K562 (cell line): ENCODE results near the gene LRRC8A. TPM values are rescaled to one million over a fixed set of nuclear protein-coding genes. Genes with fewer than 3 reads are reported as not detected.

ENCODE experiments used
- ARID1B ChIP-seq: fragments of 450-650 bp; IDR thresholded peaks from 2 replicates; pipeline ENCODE4 v1.6.1; 2016; ENCODE audit warnings: antibody characterized with exemption, mild to moderate bottlenecking, inconsistent platforms
- ARNT ChIP-seq, 2 experiments: fragments of 450-650 bp; IDR thresholded peaks; 2 replicates each; pipeline ENCODE4 v1.6.1; 2016; ENCODE audit warnings: mild to moderate bottlenecking in 1 of 2
- BRD4 ChIP-seq: fragments of 200-600 bp; sonication (generic); IDR thresholded peaks from 2 replicates; pipeline ENCODE4 v1.6.1; 2017; ENCODE audit warnings: inconsistent platforms
- C11orf30 ChIP-seq: fragments of 450-650 bp; IDR thresholded peaks from 2 replicates; pipeline ENCODE4 v1.6.1; 2016; ENCODE audit warnings: low read depth, mild to moderate bottlenecking
- COPS2 ChIP-seq: fragments of 450-650 bp; conservative IDR thresholded peaks from 2 replicates; pipeline ENCODE4 v1.6.1; 2016; ENCODE audit warnings: mild to moderate bottlenecking, moderate library complexity
- GTF2B ChIP-seq: IDR thresholded peaks from 2 replicates; pipeline ENCODE4 v1.6.1; 2011; ENCODE audit not compliant: insufficient read length; ENCODE audit errors: extremely low read depth
- HDAC8 ChIP-seq: fragments of 450-650 bp; IDR thresholded peaks from 2 replicates; pipeline ENCODE4 v1.6.1; 2016; ENCODE audit warnings: mild to moderate bottlenecking, missing genetic modification characterization, moderate library complexity, missing compliant biosample characterization
- HMG20A ChIP-seq: fragments of 450-650 bp; formaldehyde crosslinking; conservative IDR thresholded peaks from 2 replicates; pipeline ENCODE4 v1.4.0; 2020; ENCODE audit warnings: mild to moderate bottlenecking, mixed read lengths
- HOXB6 ChIP-seq: fragments of 250-450 bp; sonication (Bioruptor Pico); IDR thresholded peaks from 2 replicates; pipeline ENCODE4 v1.5.1; 2022; ENCODE audit warnings: mild to moderate bottlenecking, borderline replicate concordance
- MAFG ChIP-seq: fragments of 450-650 bp; conservative IDR thresholded peaks from 2 replicates; pipeline ENCODE4 v1.6.1; 2016; ENCODE audit warnings: missing genetic modification characterization, missing compliant biosample characterization
- NELFE ChIP-seq: IDR thresholded peaks from 2 replicates; pipeline ENCODE4 v1.6.1; 2011; ENCODE audit warnings: mild to moderate bottlenecking; ENCODE audit not compliant: insufficient read depth, insufficient read length
- NR2C2 ChIP-seq, 2 experiments: fragments of 200-800 bp in 1 of 2; sonication (Bioruptor generic) in 1 of 2; sonication (generic) in 1 of 2; formaldehyde crosslinking in 1 of 2; IDR thresholded peaks; 2 replicates each; pipeline versions ENCODE4 v1.6.1 to v1.8.0; 2016 to 2022; ENCODE audit warnings: mild to moderate bottlenecking in 1 of 2, missing compliant biosample characterization in 1 of 2, missing genetic modification characterization in 1 of 2, missing genetic modification reagents in 1 of 2
- RBBP5 ChIP-seq: fragments of 200-600 bp; sonication (generic); IDR thresholded peaks from 2 replicates; pipeline ENCODE4 v1.6.1; 2012; ENCODE audit warnings: borderline replicate concordance, mild to moderate bottlenecking, low read length, control low read depth, inconsistent platforms; ENCODE audit not compliant: insufficient read depth, poor library complexity, severe bottlenecking
- RBM39 ChIP-seq: fragments of 200-400 bp; formaldehyde crosslinking; optimal IDR thresholded peaks from 2 replicates; pipeline ENCODE3; 2018; ENCODE audit warnings: low read depth, low read length
- SLC30A9 ChIP-seq: fragments of 250-450 bp; sonication (Bioruptor Pico); IDR thresholded peaks from 2 replicates; pipeline ENCODE4 v1.8.0; 2022; ENCODE audit warnings: mild to moderate bottlenecking, moderate library complexity
- SMARCA5 ChIP-seq: fragments of 450-650 bp; IDR thresholded peaks from 2 replicates; pipeline ENCODE4 v1.6.1; 2016
- TBL1XR1 ChIP-seq, 2 experiments: IDR thresholded peaks; 2 replicates each; pipeline ENCODE4 v1.6.1; 2012; ENCODE audit warnings: improper control_type of control experiment in 2 of 2, low read length in 2 of 2, mild to moderate bottlenecking in 1 of 2
- THRAP3 ChIP-seq: fragments of 450-650 bp; IDR thresholded peaks from 2 replicates; pipeline ENCODE4 v1.6.1; 2016; ENCODE audit warnings: mild to moderate bottlenecking, inconsistent platforms, borderline replicate concordance
- ZNF3 ChIP-seq: fragments of 250-450 bp; sonication (Bioruptor Pico); IDR thresholded peaks from 2 replicates; pipeline ENCODE4 v1.5.0; 2021; ENCODE audit warnings: mild to moderate bottlenecking, moderate library complexity
- ZNF507 ChIP-seq: conservative IDR thresholded peaks from 2 replicates; pipeline ENCODE4 v1.6.1; 2017; ENCODE audit warnings: missing genetic modification characterization, missing compliant biosample characterization
- ZNF589 ChIP-seq: fragments of 200-800 bp; sonication (Bioruptor generic); IDR thresholded peaks from 2 replicates; pipeline ENCODE4 v1.6.1; 2016; ENCODE audit warnings: low read depth, missing genetic modification characterization, missing compliant biosample characterization
- polyA plus RNA-seq, 8 experiments: library from polyadenylated mRNA; depleted of rRNA in 4 of 8; stranded (reverse) in 5 of 8; unstranded in 3 of 8; fragments of >200 nt; fragmentation: Nextera tagmentation in 2 of 8; fragmentation: Illumina TruSeq in 1 of 8; extraction: Ambion mirVana in 2 of 8; extraction: Trizol in 1 of 8; gene quantifications; 2 replicates each; pipeline versions ENCODE4 v1.2.1 to v1.2.3, GENCODE V29; 2011 to 2014; ENCODE audit warnings: inconsistent platforms in 1 of 8, missing spikeins in 1 of 8
- total RNA-seq, 7 experiments: library from RNA; depleted of rRNA in 6 of 7; stranded (reverse); fragments of >200 nt in 6 of 7; fragmentation: Illumina TruSeq in 2 of 7; extraction: Trizol in 2 of 7; gene quantifications; 2 replicates each; pipeline versions ENCODE4 v1.2.1 to v1.2.3, GENCODE V29; 2011 to 2021; ENCODE audit warnings: low replicate concordance in 1 of 7
- TF ChIP-seq, protein P1 (sequence below), 3 experiments: fragments of 200-800 bp in 1 of 3; sonication (Bioruptor generic) in 1 of 3; sonication (generic) in 1 of 3; formaldehyde crosslinking in 1 of 3; IDR thresholded peaks; 2 replicates each; pipeline versions ENCODE4 v1.6.1 to v1.8.0; 2016 to 2022; ENCODE audit warnings: mild to moderate bottlenecking in 2 of 3, missing compliant biosample characterization in 2 of 3, missing genetic modification characterization in 2 of 3, missing genetic modification reagents in 1 of 3
- TF ChIP-seq, protein P2 (sequence below), 2 experiments: fragments of 150-350 bp in 1 of 2; IDR thresholded peaks; 2 replicates each; pipeline ENCODE4 v1.6.1; 2012 to 2016; ENCODE audit warnings: low read depth in 2 of 2, low read length in 2 of 2, mild to moderate bottlenecking in 1 of 2, moderate library complexity in 1 of 2

Gene LRRC8A
- total and polyA plus RNA-seq, 9 of the 15 experiments (the other 6 are each of a cell fraction or from before 2014, with no cell fraction given): 2.9 to 24.7 (median 8.9) TPM

DNA sequence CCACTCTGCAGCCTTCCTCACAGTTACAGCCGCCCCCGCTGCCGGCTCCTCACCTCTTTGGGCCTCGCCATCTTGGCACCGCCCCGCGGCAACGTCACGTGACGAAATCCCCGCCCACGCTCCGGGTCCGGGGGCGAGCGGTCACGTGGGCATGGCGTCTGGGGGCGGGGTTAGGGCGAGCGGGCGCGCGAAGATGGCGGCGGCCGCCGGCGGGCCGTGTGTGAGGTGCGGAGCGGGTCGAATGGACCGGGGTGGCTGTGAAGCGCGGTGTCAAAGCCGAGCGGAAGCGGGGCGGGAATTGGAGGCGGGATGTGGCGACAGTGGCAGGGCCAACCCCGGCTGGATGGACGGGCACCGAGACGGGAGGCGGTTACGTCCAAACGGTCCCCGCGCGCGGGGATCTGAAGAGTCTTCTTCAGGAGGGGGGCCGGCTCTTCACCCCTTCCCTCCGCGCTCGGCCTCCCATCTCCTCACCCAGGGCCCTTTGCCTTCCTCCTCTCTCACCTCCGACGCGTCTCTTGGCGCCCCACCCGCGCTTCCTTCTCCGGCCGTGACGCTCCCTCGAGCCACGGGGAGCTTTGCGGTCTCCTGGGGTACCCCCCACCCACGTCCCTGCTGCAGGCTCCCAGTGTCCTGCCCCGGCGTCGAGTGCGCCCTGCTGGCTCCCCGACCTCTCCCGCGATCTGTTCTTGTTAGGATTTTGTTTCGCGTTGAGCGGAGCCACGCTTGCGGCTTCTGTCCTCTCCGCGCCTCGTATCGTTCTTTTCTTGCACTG, 65.8 kb downstream of the LRRC8A start, which contains the start of the genes DOLK and NUP188 (continued):
- TF ChIP-seq GTF2B (no peak), ARID1B (no peak; the same call in 1 of the 2 replicates), BRD4 (0 out of 2 replicates have a peak, but pooled peaks have one; percentile 33), SMARCA5 (no peak), SLC30A9 (no peak), ZNF589 (CRISPR knock-in tag) (no peak), MAFG (tag) (no peak), ARNT (IDR thresholded peaks at IDR 0.05) (no peak), TBL1XR1 (IDR thresholded peaks at IDR 0.05; ENCODE audit: low read length in 2 of 2) (peak in 1 of 2 experiments; percentile 30; a peak in 2 of 4 replicates), COPS2 (no peak), HOXB6 (CRISPR knock-in tag) (no peak), THRAP3 (no peak), ZNF3 (no peak), RBM39 (no peak), RBBP5 (peak; percentile 88), C11orf30 (peak; percentile 93), NELFE (no peak), HMG20A (no peak), HDAC8 (no peak), NR2C2 (CRISPR knock-in tag; IDR thresholded peaks at IDR 0.05) (no peak; the same call in 1 of the 2 replicates), NR2C2 (tag; IDR thresholded peaks at IDR 0.05) (peak; percentile 78), ZNF507 (tag) (no peak)
- TF ChIP-seq, protein P1, sequence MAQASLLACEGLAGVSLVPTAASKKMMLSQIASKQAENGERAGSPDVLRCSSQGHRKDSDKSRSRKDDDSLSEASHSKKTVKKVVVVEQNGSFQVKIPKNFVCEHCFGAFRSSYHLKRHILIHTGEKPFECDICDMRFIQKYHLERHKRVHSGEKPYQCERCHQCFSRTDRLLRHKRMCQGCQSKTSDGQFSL (CRISPR knock-in tag; IDR thresholded peaks at IDR 0.05): 0 out of 2 replicates have a peak, but pooled peaks have one; percentile 58
- TF ChIP-seq, protein P1 (tag; IDR thresholded peaks at IDR 0.05): no peak
- TF ChIP-seq, protein P2, sequence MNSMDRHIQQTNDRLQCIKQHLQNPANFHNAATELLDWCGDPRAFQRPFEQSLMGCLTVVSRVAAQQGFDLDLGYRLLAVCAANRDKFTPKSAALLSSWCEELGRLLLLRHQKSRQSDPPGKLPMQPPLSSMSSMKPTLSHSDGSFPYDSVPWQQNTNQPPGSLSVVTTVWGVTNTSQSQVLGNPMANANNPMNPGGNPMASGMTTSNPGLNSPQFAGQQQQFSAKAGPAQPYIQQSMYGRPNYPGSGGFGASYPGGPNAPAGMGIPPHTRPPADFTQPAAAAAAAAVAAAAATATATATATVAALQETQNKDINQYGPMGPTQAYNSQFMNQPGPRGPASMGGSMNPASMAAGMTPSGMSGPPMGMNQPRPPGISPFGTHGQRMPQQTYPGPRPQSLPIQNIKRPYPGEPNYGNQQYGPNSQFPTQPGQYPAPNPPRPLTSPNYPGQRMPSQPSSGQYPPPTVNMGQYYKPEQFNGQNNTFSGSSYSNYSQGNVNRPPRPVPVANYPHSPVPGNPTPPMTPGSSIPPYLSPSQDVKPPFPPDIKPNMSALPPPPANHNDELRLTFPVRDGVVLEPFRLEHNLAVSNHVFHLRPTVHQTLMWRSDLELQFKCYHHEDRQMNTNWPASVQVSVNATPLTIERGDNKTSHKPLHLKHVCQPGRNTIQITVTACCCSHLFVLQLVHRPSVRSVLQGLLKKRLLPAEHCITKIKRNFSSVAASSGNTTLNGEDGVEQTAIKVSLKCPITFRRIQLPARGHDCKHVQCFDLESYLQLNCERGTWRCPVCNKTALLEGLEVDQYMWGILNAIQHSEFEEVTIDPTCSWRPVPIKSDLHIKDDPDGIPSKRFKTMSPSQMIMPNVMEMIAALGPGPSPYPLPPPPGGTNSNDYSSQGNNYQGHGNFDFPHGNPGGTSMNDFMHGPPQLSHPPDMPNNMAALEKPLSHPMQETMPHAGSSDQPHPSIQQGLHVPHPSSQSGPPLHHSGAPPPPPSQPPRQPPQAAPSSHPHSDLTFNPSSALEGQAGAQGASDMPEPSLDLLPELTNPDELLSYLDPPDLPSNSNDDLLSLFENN (IDR thresholded peaks at IDR 0.05; ENCODE audit: low read depth in 2 of 2, low read length in 2 of 2): 0 out of 4 replicates have a peak, but pooled peaks of 1 of the 2 experiments have one; percentile 23
